GM23248 (cell line): Measurements from ENCODE around the gene CCT6B. TPM values are rescaled to one million over a fixed set of nuclear protein-coding genes. Genes with fewer than 3 reads are reported as not detected.
A peak's percentile ranks its signal among the peaks of the same experiment; 100 is the strongest.

Experiments
- DNase-seq: peaks from one replicate; pipeline ENCODE4 v3.0.0-alpha.2; 2015
- H2AFZ ChIP-seq: fragments of 200-600 bp; sonication (generic); 2 replicates; pipeline ENCODE4 v1.6.1; 2016; ENCODE audit warnings: antibody characterized with exemption
- H3F3A ChIP-seq: fragments of 200-600 bp; sonication (generic); 2 replicates; pipeline ENCODE4 v1.6.1; 2016; ENCODE audit warnings: mild to moderate bottlenecking, antibody characterized with exemption, mixed run types; ENCODE audit not compliant: insufficient read depth
- H3K27ac ChIP-seq: fragments of 200-600 bp; sonication (generic); 2 replicates; pipeline ENCODE4 v1.5.1; 2016; ENCODE audit warnings: mild to moderate bottlenecking
- H3K27me3 ChIP-seq: fragments of 200-600 bp; sonication (generic); replicated peaks from 2 replicates; pipeline ENCODE4 v1.6.1; 2016; ENCODE audit warnings: mild to moderate bottlenecking; ENCODE audit not compliant: insufficient read depth
- H3K36me3 ChIP-seq: fragments of 200-600 bp; sonication (generic); 2 replicates; pipeline ENCODE4 v1.6.1; 2016; ENCODE audit warnings: low read depth, mild to moderate bottlenecking
- H3K4me1 ChIP-seq: fragments of 200-600 bp; sonication (generic); 2 replicates; pipeline ENCODE4 v1.6.1; 2016; ENCODE audit warnings: mild to moderate bottlenecking; ENCODE audit not compliant: insufficient read depth
- H3K4me2 ChIP-seq: fragments of 200-600 bp; sonication (generic); one replicate; pipeline ENCODE4 v1.6.1; 2016; ENCODE audit warnings: mild to moderate bottlenecking; ENCODE audit not compliant: unreplicated experiment
- H3K4me3 ChIP-seq: fragments of 200-600 bp; sonication (generic); 2 replicates; pipeline ENCODE4 v1.5.1; 2016; ENCODE audit warnings: mild to moderate bottlenecking
- H3K79me2 ChIP-seq: fragments of 200-600 bp; sonication (generic); 2 replicates; pipeline ENCODE4 v1.6.1; 2016; ENCODE audit warnings: mild to moderate bottlenecking; ENCODE audit not compliant: insufficient read depth
- H3K9ac ChIP-seq: fragments of 200-600 bp; sonication (generic); 2 replicates; pipeline ENCODE4 v1.6.1; 2016; ENCODE audit warnings: mild to moderate bottlenecking
- H3K9me2 ChIP-seq: fragments of 200-600 bp; sonication (generic); 2 replicates; pipeline ENCODE4 v1.6.1; 2016; ENCODE audit warnings: mixed run types, mild to moderate bottlenecking, moderate library complexity; ENCODE audit not compliant: insufficient read depth
- H3K9me3 ChIP-seq: fragments of 200-600 bp; sonication (generic); one replicate; pipeline ENCODE4 v1.6.1; 2017; ENCODE audit warnings: low read depth
- H4K20me1 ChIP-seq: fragments of 200-600 bp; sonication (generic); 2 replicates; pipeline ENCODE4 v1.6.0; 2016; ENCODE audit not compliant: insufficient read depth
- EZH2 ChIP-seq: fragments of 200-600 bp; sonication (generic); IDR thresholded peaks from 2 replicates; pipeline ENCODE4 v1.6.1; 2018; ENCODE audit warnings: antibody characterized with exemption, mild to moderate bottlenecking; ENCODE audit not compliant: insufficient read depth, poor library complexity, severe bottlenecking
- EZH2phosphoT487 ChIP-seq: fragments of 200-600 bp; sonication (generic); IDR thresholded peaks from 2 replicates; pipeline ENCODE4 v1.6.1; 2018; ENCODE audit warnings: antibody characterized with exemption, moderate library complexity, mild to moderate bottlenecking, low read depth; ENCODE audit not compliant: insufficient read depth
- WGBS, 2 experiments: methylation state at CpG; one replicate each; pipeline ENCODE4 v1.1.6; 2015 to 2017; ENCODE audit warnings: low lambda C conversion rate in 2 of 2, low coverage in 1 of 2; ENCODE audit errors: missing lambda C conversion rate in 2 of 2; 5-methylcytosine and 5-hydroxymethylcytosine counted together
- in situ Hi-C: fragments of 300-500 bp; cut with MboI; formaldehyde crosslinking; loops from 2 replicates; pipeline ENCODE4 v1.15.0; 2020
- polyA plus RNA-seq: library from polyadenylated mRNA; unstranded; fragments of >200 nt; fragmentation: Nextera tagmentation; extraction: Ambion mirVana; gene quantifications from 2 replicates; pipeline ENCODE4 v1.2.1, GENCODE V29; 2016
- total RNA-seq: library from RNA; depleted of rRNA; stranded (reverse); fragments of >200 nt; shearing (Covaris generic); gene quantifications from 2 replicates; pipeline ENCODE4 v1.2.3, GENCODE V29; 2014

Gene CCT6B
- total and polyA plus RNA-seq, 2 experiments from 2014 or later, result 2.2 to 3.8 TPM

- TF ChIP-seq EZH2phosphoT487, result no peak
- no peak for TF ChIP-seq EZH2
- 5 to 7% methylated on average over 8 of the region's 8 CpGs for WGBS, 2 experiments
- Histone ChIP-seq H3K27ac (peak overlapping the region; percentile 97), H4K20me1 (no peaks in the 10 kb centered on the region), H2AFZ (peak overlapping the region; percentile 65), H3K79me2 (peaks cover 32% of the 10 kb centered on the region), H3K4me2 (peak overlapping the region; percentile 98), H3K9ac (peak overlapping the region; percentile 98), H3K36me3 (peaks cover 2% of the 10 kb centered on the region; the same call in 1 of the 2 replicates), H3K9me2 (no peaks in the 10 kb centered on the region), H3F3A (peaks cover 22% of the 10 kb centered on the region), H3K27me3 (no peaks in the 10 kb centered on the region), H3K9me3 (no peaks in the 10 kb centered on the region), H3K4me1 (peaks cover 20% of the 10 kb centered on the region), H3K4me3 (peak overlapping the region; percentile 83)
- DNase-seq, result peak; percentile 56
- in situ Hi-C loops, result no loop called here
These were observed 20.4 kb upstream of the CCT6B start for GRCh38 chr17:34981538-34982241.

- Histone ChIP-seq H3K27me3 (no peaks in the 10 kb centered on the region), H4K20me1 (no peaks in the 10 kb centered on the region), H3K79me2 (peaks cover 32% of the 10 kb centered on the region), H3K36me3 (peaks cover 2% of the 10 kb centered on the region; the same call in 1 of the 2 replicates), H3K4me3 (peak overlapping the region; percentile 83), H3K27ac (peak overlapping the region; percentile 97), H3K4me2 (peak overlapping the region; percentile 98), H3K9me3 (no peaks in the 10 kb centered on the region), H3K4me1 (peaks cover 20% of the 10 kb centered on the region), H2AFZ (peak overlapping the region; percentile 65), H3K9me2 (no peaks in the 10 kb centered on the region), H3K9ac (peak overlapping the region; percentile 98), H3F3A (peaks cover 22% of the 10 kb centered on the region)
- TF ChIP-seq EZH2, result no peak
- no peak for TF ChIP-seq EZH2phosphoT487
- 0 to 2% methylated on average over 33 to 49 of the region's 69 CpGs for WGBS, 2 experiments
- DNase-seq, result peak; percentile 93
- in situ Hi-C loops, result no loop called here
These were observed 19.6 kb upstream of the CCT6B start for GRCh38 chr17:34980681-34981537.

- peaks cover 22% of the 10 kb centered on the region for H3F3A ChIP-seq
- DNase-seq, result peak; percentile 97
- H3K9me3 ChIP-seq, result no peaks in the 10 kb centered on the region
- H3K27me3 ChIP-seq, result no peaks in the 10 kb centered on the region
- in situ Hi-C loops, result no loop called here
- H3K4me1 ChIP-seq, result peaks cover 20% of the 10 kb centered on the region
- peak within 1 kb of the TSS; percentile 83 for H3K4me3 ChIP-seq
- peak within 1 kb of the TSS; percentile 98 for H3K4me2 ChIP-seq
- no peaks in the 10 kb centered on the region for H4K20me1 ChIP-seq
- H3K79me2 ChIP-seq, result peaks cover 32% of the 10 kb centered on the region
- peak within 1 kb of the TSS; percentile 97 for H3K27ac ChIP-seq
- H3K36me3 ChIP-seq, result peaks cover 2% of the 10 kb centered on the region; the same call in 1 of the 2 replicates
- 1 to 3% methylated on average over 25 to 32 of the region's 39 CpGs for WGBS, 2 experiments
- peak within 1 kb of the TSS; percentile 98 for H3K9ac ChIP-seq
- H2AFZ ChIP-seq, result peak within 1 kb of the TSS; percentile 89
- no peak for TF ChIP-seq EZH2
- TF ChIP-seq EZH2phosphoT487, result no peak
- H3K9me2 ChIP-seq, result no peaks in the 10 kb centered on the region
These were observed 19.1 kb upstream of the CCT6B start, which contains the start of gene LIG3 for GRCh38 chr17:34980353-34980680. Gene LIG3, plus strand, starts transcription at chr17:34980512. Its CDS starts 2,494 bp downstream, at chr17:34983006.

GRCh38 chr17:34979650-34980352 lies 18.5 kb upstream of the CCT6B start:
- peak; percentile 54 for DNase-seq
- 8% methylated on average over 15 of the region's 15 CpGs for WGBS, 2 experiments
- TF ChIP-seq EZH2phosphoT487, result no peak
- TF ChIP-seq EZH2, result no peak
- H3K9me3 ChIP-seq, result no peaks in the 10 kb centered on the region
- H3K4me1 ChIP-seq, result peaks cover 20% of the 10 kb centered on the region
- no peaks in the 10 kb centered on the region for H3K27me3 ChIP-seq
- H3F3A ChIP-seq, result peaks cover 22% of the 10 kb centered on the region
- peaks cover 2% of the 10 kb centered on the region; the same call in 1 of the 2 replicates for H3K36me3 ChIP-seq
- no peaks in the 10 kb centered on the region for H4K20me1 ChIP-seq
- peak overlapping the region; percentile 97 for H3K27ac ChIP-seq
- peak overlapping the region; percentile 83 for H3K4me3 ChIP-seq
- H3K79me2 ChIP-seq, result peaks cover 32% of the 10 kb centered on the region
- H3K9ac ChIP-seq, result peak overlapping the region; percentile 98
- H3K9me2 ChIP-seq, result no peaks in the 10 kb centered on the region
- peak overlapping the region; percentile 89 for H2AFZ ChIP-seq
- in situ Hi-C loops, result no loop called here
- H3K4me2 ChIP-seq, result peak overlapping the region; percentile 98
